ENCODE measurements around the gene GAL. TPM values are rescaled to one million over a fixed set of nuclear protein-coding genes. Genes with fewer than 3 reads are reported as not detected.

GAL gene
- total and polyA plus RNA-seq, 4 donors = 1.2 to 9.1 (median 5.8) TPM

DNA sequence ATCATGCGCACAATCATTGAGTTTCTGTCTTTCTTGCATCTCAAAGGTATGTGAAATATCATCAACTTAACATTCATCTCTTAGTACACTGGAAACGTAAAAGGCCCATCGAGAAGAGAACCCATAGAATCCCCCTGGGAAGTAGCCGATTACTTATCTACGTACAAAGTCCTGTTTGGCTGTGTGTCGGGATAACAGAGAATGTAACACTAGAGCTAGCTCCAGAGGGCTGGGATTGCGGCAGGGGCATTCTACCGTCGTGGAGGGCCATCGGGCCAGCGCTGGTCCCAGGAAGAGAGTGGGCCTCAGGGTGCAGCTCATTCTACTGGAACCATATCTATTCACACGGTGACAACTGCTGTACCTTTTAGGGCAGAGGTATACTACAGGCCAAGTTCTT, 4.5 kb downstream of the GAL start:
- H3K36me3 ChIP-seq (ENCODE audit: control insufficient read depth, insufficient read depth, low read length) = peaks cover 3% of the 10 kb centered on the region
- no peak overlapping the region for H3K4me3 ChIP-seq (ENCODE audit: low read depth, low read length)
- peaks cover 47% of the 10 kb centered on the region for H3K27me3 ChIP-seq (ENCODE audit: control insufficient read depth, insufficient read depth, low read length)
- no peaks in the 10 kb centered on the region for H3K9me3 ChIP-seq (ENCODE audit: control insufficient read depth, insufficient read depth, low read length)
- H3K27ac ChIP-seq (ENCODE audit: low read depth, low read length) = no peak overlapping the region
- DNase-seq (ENCODE audit: low read depth in 4 of 6, low spot score in 6 of 6) = no peak
- H3K4me1 ChIP-seq (ENCODE audit: control insufficient read depth, insufficient read depth, low read length) = peaks cover 12% of the 10 kb centered on the region
- WGBS (ENCODE audit: insufficient coverage) = 89% methylated on average over 12 of the region's 12 CpGs

DNA sequence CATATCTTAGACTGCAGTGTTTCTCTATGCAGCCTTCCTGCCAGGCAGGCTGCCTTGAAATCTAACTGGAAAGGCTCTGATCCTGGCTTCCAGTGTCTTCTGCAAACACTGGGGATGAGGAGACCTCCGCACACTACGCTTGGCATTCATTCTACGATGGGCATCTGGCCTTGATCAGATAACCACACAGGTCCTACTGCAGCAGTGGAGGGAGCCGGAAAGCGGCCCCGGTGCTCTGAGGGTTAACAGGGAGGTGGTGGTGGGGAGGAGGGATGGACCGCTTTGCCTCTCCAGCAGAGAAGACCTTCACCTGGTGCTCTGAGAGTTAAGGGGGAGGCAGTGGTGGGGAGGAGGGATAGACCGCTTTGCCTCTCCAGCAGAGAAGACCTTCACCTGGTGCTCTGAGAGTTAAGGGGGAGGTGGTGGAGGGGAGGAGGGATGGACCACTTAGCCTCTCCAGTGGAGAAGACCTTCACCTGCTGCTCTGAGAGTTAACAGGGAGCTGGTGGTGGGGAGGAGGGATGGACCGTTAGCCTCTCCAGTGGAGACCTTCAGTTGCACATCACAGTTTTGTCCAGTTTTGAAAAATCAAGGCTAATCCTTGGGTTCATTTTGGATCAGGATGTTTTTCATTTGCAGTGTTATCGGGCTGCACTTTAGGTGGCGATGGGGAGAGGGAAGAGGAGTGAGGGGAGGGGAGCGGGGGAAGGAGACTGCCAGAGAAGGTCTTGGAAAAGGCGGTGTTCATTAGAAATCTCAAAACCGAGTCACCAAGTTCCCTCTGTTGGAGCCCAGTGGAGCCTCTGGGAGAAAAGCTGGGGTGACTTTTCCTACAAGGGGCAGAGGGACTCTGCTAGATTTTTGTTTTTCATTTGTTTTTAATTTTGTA, 5.6 kb downstream of the GAL start:
- peaks cover 37% of the 10 kb centered on the region for H3K27me3 ChIP-seq (ENCODE audit: control insufficient read depth, insufficient read depth, low read length)
- 67% methylated on average over 12 of the region's 14 CpGs for WGBS (ENCODE audit: insufficient coverage)

DNA sequence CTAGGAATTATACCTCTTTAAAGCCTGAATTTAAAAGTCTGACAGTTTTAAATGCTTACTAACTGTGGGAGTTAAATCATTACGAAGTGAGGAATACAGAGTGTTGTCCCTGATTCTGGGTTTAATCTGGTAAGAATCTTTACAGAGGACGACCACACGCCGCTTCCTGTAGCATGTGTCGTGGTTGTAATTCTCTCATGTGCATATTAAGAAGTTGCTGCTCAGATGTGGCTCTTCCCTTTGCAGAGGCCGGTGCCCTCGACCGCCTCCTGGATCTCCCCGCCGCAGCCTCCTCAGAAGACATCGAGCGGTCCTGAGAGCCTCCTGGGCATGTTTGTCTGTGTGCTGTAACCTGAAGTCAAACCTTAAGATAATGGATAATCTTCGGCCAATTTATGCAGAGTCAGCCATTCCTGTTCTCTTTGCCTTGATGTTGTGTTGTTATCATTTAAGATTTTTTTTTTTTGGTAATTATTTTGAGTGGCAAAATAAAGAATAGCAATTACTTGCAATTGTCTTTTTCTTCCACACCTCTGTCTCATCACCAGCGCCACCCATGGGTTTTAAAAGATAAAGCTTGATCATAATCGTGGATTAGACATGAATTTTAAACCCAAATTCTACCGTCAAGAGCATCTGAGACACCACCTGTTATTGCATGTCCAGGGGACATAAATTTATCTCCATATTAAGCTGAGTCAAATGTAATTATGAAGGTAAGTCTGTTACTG, 6.5 kb downstream of the GAL start:
- Histone ChIP-seq H3K9me3 (ENCODE audit: control insufficient read depth, insufficient read depth, low read length) (no peaks in the 10 kb centered on the region), H3K27ac (ENCODE audit: low read depth, low read length) (no peak overlapping the region), H3K4me1 (ENCODE audit: control insufficient read depth, insufficient read depth, low read length) (no peaks in the 10 kb centered on the region), H3K36me3 (ENCODE audit: control insufficient read depth, insufficient read depth, low read length) (peaks cover 3% of the 10 kb centered on the region), H3K4me3 (ENCODE audit: low read depth, low read length) (no peak overlapping the region), H3K27me3 (ENCODE audit: control insufficient read depth, insufficient read depth, low read length) (peaks cover 29% of the 10 kb centered on the region)
- WGBS (ENCODE audit: insufficient coverage) = 54% methylated on average over 6 of the region's 16 CpGs
- no peak for DNase-seq (ENCODE audit: low read depth in 4 of 6, low spot score in 6 of 6)

More for the DNA sequence above, 5.6 kb downstream of the GAL start:
- no peak overlapping the region for H3K27ac ChIP-seq (ENCODE audit: low read depth, low read length)
- peaks cover 3% of the 10 kb centered on the region for H3K36me3 ChIP-seq (ENCODE audit: control insufficient read depth, insufficient read depth, low read length)
- no peak overlapping the region for H3K4me3 ChIP-seq (ENCODE audit: low read depth, low read length)
- no peak for DNase-seq (ENCODE audit: low read depth in 4 of 6, low spot score in 6 of 6)
- peaks cover 4% of the 10 kb centered on the region for H3K4me1 ChIP-seq (ENCODE audit: control insufficient read depth, insufficient read depth, low read length)
- H3K9me3 ChIP-seq (ENCODE audit: control insufficient read depth, insufficient read depth, low read length) = no peaks in the 10 kb centered on the region

DNA sequence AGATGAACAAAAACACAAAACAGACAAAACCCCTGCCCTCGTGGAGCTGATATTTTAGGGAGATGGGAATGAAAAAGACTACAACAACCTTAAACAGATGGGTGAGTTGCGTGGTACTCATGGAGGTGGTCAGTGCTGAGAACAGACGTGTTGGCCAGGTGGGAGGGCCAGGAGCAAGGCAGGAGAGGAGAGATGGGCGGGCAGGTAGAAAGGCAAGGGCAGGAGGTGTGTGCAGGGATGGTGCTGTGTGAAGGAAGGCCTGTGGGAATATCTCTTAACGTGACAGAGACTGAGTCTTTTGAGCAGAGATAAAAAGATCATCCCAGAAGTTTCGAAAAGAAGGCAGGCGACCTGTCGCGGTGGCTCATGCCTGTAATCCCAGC, 7.0 kb downstream of the GAL start:
- H3K4me1 ChIP-seq (ENCODE audit: control insufficient read depth, insufficient read depth, low read length) = no peaks in the 10 kb centered on the region
- no peaks in the 10 kb centered on the region for H3K9me3 ChIP-seq (ENCODE audit: control insufficient read depth, insufficient read depth, low read length)
- H3K27me3 ChIP-seq (ENCODE audit: control insufficient read depth, insufficient read depth, low read length) = peaks cover 26% of the 10 kb centered on the region
- H3K4me3 ChIP-seq (ENCODE audit: low read depth, low read length) = no peak overlapping the region
- 91% methylated on average over 6 of the region's 9 CpGs for WGBS (ENCODE audit: insufficient coverage)
- H3K27ac ChIP-seq (ENCODE audit: low read depth, low read length) = no peak overlapping the region
- no peak for DNase-seq (ENCODE audit: low read depth in 4 of 6, low spot score in 6 of 6)
- peaks cover 3% of the 10 kb centered on the region for H3K36me3 ChIP-seq (ENCODE audit: control insufficient read depth, insufficient read depth, low read length)

DNA sequence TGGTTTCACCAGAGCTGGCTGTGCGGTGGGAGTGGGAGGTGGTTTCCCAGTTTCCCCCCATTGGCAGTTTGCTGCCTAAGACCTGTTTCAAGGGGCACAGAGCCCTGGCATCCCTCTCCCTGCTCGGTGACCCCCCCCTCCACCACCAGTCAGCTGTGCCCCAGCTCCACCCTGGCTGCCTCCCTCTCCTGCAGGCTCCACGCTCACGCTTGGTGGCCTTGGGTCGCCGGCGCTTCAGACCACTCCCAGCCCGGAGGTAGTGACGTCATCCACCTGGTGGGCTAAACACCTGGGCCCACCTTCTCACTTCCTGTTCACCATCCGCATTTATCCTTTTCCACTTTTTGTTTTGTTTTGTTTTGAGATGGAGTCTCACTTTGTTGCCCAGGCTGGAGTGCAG, 7.8 kb downstream of the GAL start:
- Histone ChIP-seq H3K9me3 (ENCODE audit: control insufficient read depth, insufficient read depth, low read length) (no peaks in the 10 kb centered on the region), H3K27me3 (ENCODE audit: control insufficient read depth, insufficient read depth, low read length) (peaks cover 20% of the 10 kb centered on the region), H3K36me3 (ENCODE audit: control insufficient read depth, insufficient read depth, low read length) (peaks cover 3% of the 10 kb centered on the region), H3K4me3 (ENCODE audit: low read depth, low read length) (no peak overlapping the region), H3K27ac (ENCODE audit: low read depth, low read length) (no peak overlapping the region), H3K4me1 (ENCODE audit: control insufficient read depth, insufficient read depth, low read length) (no peaks in the 10 kb centered on the region)
- WGBS (ENCODE audit: insufficient coverage) = 95% methylated on average over 9 of the region's 10 CpGs
- DNase-seq (ENCODE audit: low read depth in 4 of 6, low spot score in 6 of 6) = no peak

DNA sequence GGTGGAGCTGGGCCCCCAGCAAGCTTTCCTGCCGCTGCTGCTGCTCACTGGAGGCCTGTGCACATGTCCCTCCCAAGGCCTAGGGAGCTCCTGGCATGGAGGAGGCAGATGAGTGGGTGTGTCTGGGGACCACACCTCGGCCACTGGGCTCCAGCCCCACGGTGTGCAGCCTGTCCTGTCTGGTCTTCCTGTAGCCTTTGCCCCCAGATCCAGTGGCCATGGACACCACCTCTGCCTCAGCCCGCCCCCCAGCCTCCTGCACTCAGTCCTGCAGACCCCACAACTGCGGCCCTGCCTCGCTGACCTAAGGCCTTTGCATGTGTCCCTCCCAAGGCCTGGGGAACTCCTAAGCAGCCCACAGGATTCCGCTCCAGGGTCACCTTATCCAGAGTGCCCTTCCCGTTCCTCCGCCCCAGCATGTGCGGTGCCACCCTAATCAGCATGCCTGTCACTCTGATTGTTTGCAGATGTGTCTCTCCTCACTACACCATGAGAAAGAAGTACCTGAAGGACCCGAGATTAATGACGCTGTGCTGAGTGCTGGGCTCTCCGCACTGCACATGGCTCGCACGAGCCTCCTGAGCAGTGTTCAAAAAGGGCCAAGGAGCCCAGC, 8.6 kb downstream of the GAL start:
- DNase-seq (ENCODE audit: low read depth in 4 of 6, low spot score in 6 of 6) = no peak
- Histone ChIP-seq H3K4me3 (ENCODE audit: low read depth, low read length) (no peak overlapping the region), H3K4me1 (ENCODE audit: control insufficient read depth, insufficient read depth, low read length) (no peaks in the 10 kb centered on the region), H3K9me3 (ENCODE audit: control insufficient read depth, insufficient read depth, low read length) (no peaks in the 10 kb centered on the region), H3K27me3 (ENCODE audit: control insufficient read depth, insufficient read depth, low read length) (peaks cover 17% of the 10 kb centered on the region), H3K27ac (ENCODE audit: low read depth, low read length) (no peak overlapping the region), H3K36me3 (ENCODE audit: control insufficient read depth, insufficient read depth, low read length) (peaks cover 2% of the 10 kb centered on the region)
- WGBS (ENCODE audit: insufficient coverage) = 90% methylated on average over 15 of the region's 15 CpGs

DNA sequence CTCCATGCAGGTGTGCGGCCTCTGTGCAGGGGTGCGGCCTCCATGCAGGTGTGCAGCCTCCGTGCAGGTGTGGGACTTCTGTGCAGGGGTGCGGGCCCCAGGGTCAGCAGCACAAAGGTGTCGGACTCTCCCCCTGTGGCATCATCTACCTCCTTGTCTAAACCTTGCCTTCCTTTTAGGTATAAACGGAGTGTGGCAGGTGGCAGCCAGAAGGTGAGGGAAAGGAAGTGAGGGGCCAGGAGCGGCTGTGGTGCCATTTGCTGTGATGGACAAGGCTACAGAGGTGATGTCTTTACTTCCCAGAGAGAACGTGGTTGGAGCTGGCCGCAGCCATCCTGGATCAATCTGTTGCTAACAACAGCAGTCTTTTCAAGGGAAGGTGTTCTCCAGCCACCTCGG, 9.1 kb downstream of the GAL start:
- H3K9me3 ChIP-seq (ENCODE audit: control insufficient read depth, insufficient read depth, low read length) = no peaks in the 10 kb centered on the region
- DNase-seq (ENCODE audit: low read depth in 4 of 6, low spot score in 6 of 6) = no peak
- H3K36me3 ChIP-seq (ENCODE audit: control insufficient read depth, insufficient read depth, low read length) = no peaks in the 10 kb centered on the region
- no peak overlapping the region for H3K4me3 ChIP-seq (ENCODE audit: low read depth, low read length)
- WGBS (ENCODE audit: insufficient coverage) = 95% methylated on average over 6 of the region's 10 CpGs
- H3K27me3 ChIP-seq (ENCODE audit: control insufficient read depth, insufficient read depth, low read length) = peaks cover 17% of the 10 kb centered on the region
- no peaks in the 10 kb centered on the region for H3K4me1 ChIP-seq (ENCODE audit: control insufficient read depth, insufficient read depth, low read length)
- no peak overlapping the region for H3K27ac ChIP-seq (ENCODE audit: low read depth, low read length)

DNA sequence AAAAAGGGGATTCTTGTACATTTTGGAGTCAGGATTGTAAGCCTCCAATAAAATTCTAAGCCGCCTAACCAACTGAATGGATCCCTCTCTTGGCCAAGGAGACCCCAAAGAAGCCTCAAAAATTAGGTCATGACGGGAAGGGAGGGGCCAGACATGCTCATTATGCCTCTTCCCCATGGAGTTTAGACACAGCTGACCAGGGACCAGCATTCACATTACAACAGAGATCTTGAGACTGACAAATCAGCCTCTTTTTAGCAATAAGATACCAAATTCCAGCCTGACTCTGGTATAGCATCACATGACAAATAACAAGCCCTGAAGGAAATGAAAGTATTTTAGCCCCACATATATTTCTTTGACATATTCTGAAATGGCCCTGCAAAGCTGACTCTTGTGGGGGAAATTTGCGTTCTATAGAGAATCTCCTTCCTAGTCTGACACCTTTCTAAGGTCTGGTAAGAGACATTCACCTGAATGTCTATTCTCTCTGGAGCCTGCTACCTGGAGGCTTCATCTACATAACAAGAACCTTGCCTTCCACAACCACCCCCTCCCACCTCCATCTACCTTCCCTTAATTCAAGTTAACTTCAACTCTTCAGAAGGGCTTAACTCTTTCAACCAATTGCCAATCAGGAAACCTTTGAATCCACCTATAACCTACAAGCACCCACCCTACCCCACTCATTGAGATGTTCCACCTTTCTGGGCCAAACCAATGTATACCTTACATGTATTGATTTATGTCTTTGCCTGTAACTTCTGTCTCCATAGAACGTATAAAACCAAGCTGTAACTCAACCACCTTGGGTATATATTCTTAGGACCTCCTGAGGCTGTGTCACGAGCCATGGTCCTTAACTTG, 10.3 kb downstream of the GAL start:
- WGBS (ENCODE audit: insufficient coverage) = 49% methylated on average over 3 of the region's 5 CpGs
- H3K4me1 ChIP-seq (ENCODE audit: control insufficient read depth, insufficient read depth, low read length) = no peaks in the 10 kb centered on the region
- no peak overlapping the region for H3K27ac ChIP-seq (ENCODE audit: low read depth, low read length)
- H3K4me3 ChIP-seq (ENCODE audit: low read depth, low read length) = no peak overlapping the region
- peaks cover 13% of the 10 kb centered on the region for H3K27me3 ChIP-seq (ENCODE audit: control insufficient read depth, insufficient read depth, low read length)
- H3K36me3 ChIP-seq (ENCODE audit: control insufficient read depth, insufficient read depth, low read length) = no peaks in the 10 kb centered on the region
- H3K9me3 ChIP-seq (ENCODE audit: control insufficient read depth, insufficient read depth, low read length) = peaks cover 3% of the 10 kb centered on the region
- DNase-seq (ENCODE audit: low read depth in 4 of 6, low spot score in 6 of 6) = no peak

DNA sequence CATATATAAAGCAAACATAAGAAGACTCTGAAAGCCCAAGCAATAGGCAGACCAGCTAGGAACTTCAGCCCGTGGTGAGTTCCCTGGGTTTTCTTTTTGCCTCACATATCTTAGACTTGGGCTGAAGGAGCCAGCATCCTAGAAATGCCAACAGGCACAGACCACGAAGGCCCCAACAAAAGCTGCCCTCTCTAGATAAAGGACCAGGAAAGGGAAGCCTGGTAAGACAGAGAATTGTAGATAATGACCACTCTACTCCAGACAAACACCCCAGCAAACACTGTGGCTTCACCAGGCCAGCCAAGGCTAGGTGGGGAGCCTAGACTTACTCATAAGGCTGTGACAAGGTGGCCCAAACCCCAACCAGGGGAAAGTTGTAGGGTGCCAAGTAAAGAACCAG, 11.2 kb downstream of the GAL start:
- H3K4me3 ChIP-seq (ENCODE audit: low read depth, low read length) = no peak overlapping the region
- H3K27ac ChIP-seq (ENCODE audit: low read depth, low read length) = no peak overlapping the region
- DNase-seq (ENCODE audit: low read depth in 4 of 6, low spot score in 6 of 6) = no peak
- peaks cover 3% of the 10 kb centered on the region for H3K9me3 ChIP-seq (ENCODE audit: control insufficient read depth, insufficient read depth, low read length)
- H3K27me3 ChIP-seq (ENCODE audit: control insufficient read depth, insufficient read depth, low read length) = peaks cover 6% of the 10 kb centered on the region
- no peaks in the 10 kb centered on the region for H3K36me3 ChIP-seq (ENCODE audit: control insufficient read depth, insufficient read depth, low read length)
- WGBS (ENCODE audit: insufficient coverage) = 89% methylated on average over 1 of the region's 2 CpGs
- no peaks in the 10 kb centered on the region for H3K4me1 ChIP-seq (ENCODE audit: control insufficient read depth, insufficient read depth, low read length)
